ENCODE data around the gene FBXL13.

DNA sequence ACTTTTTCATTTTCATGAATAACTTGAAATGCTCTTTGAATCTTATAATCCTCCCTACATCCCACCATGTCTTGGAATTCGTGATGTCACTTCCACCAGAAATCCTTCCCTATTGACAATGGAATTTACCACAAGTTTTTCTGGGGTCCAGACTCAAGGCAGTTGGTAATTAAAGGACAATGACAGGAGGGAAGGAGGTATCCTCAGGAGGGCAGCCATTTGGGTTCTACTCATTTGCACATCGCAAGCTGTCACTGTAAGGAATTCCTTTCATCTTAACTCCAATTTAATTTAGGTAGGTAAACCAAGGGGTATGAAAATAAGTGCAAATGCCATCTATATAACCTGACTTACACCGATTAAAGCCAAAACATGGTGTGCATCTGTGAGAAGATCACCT, 139.9 kb downstream of the FBXL13 start:
- TF ChIP-seq, protein P1, sequence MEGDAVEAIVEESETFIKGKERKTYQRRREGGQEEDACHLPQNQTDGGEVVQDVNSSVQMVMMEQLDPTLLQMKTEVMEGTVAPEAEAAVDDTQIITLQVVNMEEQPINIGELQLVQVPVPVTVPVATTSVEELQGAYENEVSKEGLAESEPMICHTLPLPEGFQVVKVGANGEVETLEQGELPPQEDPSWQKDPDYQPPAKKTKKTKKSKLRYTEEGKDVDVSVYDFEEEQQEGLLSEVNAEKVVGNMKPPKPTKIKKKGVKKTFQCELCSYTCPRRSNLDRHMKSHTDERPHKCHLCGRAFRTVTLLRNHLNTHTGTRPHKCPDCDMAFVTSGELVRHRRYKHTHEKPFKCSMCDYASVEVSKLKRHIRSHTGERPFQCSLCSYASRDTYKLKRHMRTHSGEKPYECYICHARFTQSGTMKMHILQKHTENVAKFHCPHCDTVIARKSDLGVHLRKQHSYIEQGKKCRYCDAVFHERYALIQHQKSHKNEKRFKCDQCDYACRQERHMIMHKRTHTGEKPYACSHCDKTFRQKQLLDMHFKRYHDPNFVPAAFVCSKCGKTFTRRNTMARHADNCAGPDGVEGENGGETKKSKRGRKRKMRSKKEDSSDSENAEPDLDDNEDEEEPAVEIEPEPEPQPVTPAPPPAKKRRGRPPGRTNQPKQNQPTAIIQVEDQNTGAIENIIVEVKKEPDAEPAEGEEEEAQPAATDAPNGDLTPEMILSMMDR (conservative IDR thresholded peaks at IDR 0.05 in 1 of 2, IDR thresholded peaks at IDR 0.05 in 1 of 2; ENCODE audit: extremely low read depth in 1 of 2, insufficient read depth in 1 of 2, low read depth in 1 of 2, low read length in 2 of 2), result no peak
- no peak for TF ChIP-seq EZH2 (IDR thresholded peaks at IDR 0.05; ENCODE audit: borderline replicate concordance, low read length)

Data from mammary epithelial cell (primary cell).